HepG2 (cell line): ENCODE measurements around the gene JAM2. TPM values are rescaled to one million over a fixed set of nuclear protein-coding genes. Genes with fewer than 3 reads are reported as not detected.

Experiments used
- CERS6 ChIP-seq: sonication (generic); formaldehyde crosslinking; IDR thresholded peaks from 2 replicates; pipeline ENCODE4 v1.5.0; 2020; ENCODE audit warnings: missing genetic modification reagents
- CSRNP2 ChIP-seq: sonication (generic); formaldehyde crosslinking; conservative IDR thresholded peaks from 2 replicates; pipeline ENCODE4 v1.8.0; 2022; ENCODE audit warnings: low read depth, missing genetic modification reagents
- GATAD2A ChIP-seq: IDR thresholded peaks from 2 replicates; pipeline ENCODE4 v1.6.1; 2016
- HIC2 ChIP-seq: sonication (generic); formaldehyde crosslinking; IDR thresholded peaks from 2 replicates; pipeline ENCODE4 v1.9.0; 2022; ENCODE audit warnings: low read depth, missing genetic modification reagents
- ISL2 ChIP-seq: sonication (generic); formaldehyde crosslinking; IDR thresholded peaks from 2 replicates; pipeline ENCODE4 v1.5.0; 2020; ENCODE audit warnings: missing genetic modification reagents
- KLF13 ChIP-seq: sonication (generic); formaldehyde crosslinking; IDR thresholded peaks from 2 replicates; pipeline ENCODE4 v1.4.0; 2020; ENCODE audit warnings: mild to moderate bottlenecking, missing genetic modification reagents
- LRRFIP1 ChIP-seq: sonication (generic); formaldehyde crosslinking; conservative IDR thresholded peaks from 2 replicates; pipeline ENCODE4 v1.4.0; 2020; ENCODE audit warnings: missing genetic modification reagents
- PATZ1 ChIP-seq: sonication (generic); formaldehyde crosslinking; IDR thresholded peaks from 2 replicates; pipeline ENCODE4 v1.4.0; 2020; ENCODE audit warnings: missing genetic modification reagents
- REXO4 ChIP-seq: sonication (generic); formaldehyde crosslinking; IDR thresholded peaks from 2 replicates; pipeline ENCODE4 v1.8.0; 2022; ENCODE audit warnings: missing genetic modification reagents, mild to moderate bottlenecking, borderline replicate concordance
- THRA ChIP-seq: sonication (generic); formaldehyde crosslinking; IDR thresholded peaks from 2 replicates; pipeline ENCODE4 v1.4.0; 2020; ENCODE audit warnings: missing genetic modification reagents, borderline replicate concordance
- TMF1 ChIP-seq: sonication (generic); formaldehyde crosslinking; IDR thresholded peaks from 2 replicates; pipeline ENCODE4 v1.8.1; 2022; ENCODE audit warnings: low read depth, missing genetic modification reagents
- ZKSCAN5 ChIP-seq: sonication (generic); formaldehyde crosslinking; IDR thresholded peaks from 2 replicates; pipeline ENCODE4 v1.5.1; 2020; ENCODE audit warnings: mild to moderate bottlenecking, missing genetic modification reagents
- ZNF512 ChIP-seq: sonication (generic); formaldehyde crosslinking; IDR thresholded peaks from 2 replicates; pipeline ENCODE4 v1.4.0; 2020; ENCODE audit warnings: mild to moderate bottlenecking, missing genetic modification reagents
- ZNF660 ChIP-seq: sonication (generic); formaldehyde crosslinking; IDR thresholded peaks from 2 replicates; pipeline ENCODE4 v1.5.1; 2020; ENCODE audit warnings: mild to moderate bottlenecking, low read depth, missing genetic modification reagents, borderline replicate concordance
- polyA plus RNA-seq, 8 experiments: library from polyadenylated mRNA; depleted of rRNA in 3 of 8; stranded (reverse) in 7 of 8; unstranded in 1 of 8; fragments of >200 nt; fragmentation: Illumina TruSeq in 4 of 8; extraction: Trizol in 4 of 8; gene quantifications; 2 replicates each; pipeline versions ENCODE4 v1.2.1 to v1.2.3, GENCODE V29; 2011 to 2016; ENCODE audit warnings: low read depth in 4 of 8, missing spikeins in 1 of 8, mixed read lengths in 1 of 8; ENCODE audit not compliant: insufficient read depth in 1 of 8
- total RNA-seq, 5 experiments: library from RNA; depleted of rRNA; stranded (reverse); fragments of >200 nt; fragmentation: Illumina TruSeq; extraction: Trizol; gene quantifications; 2 replicates each; pipeline ENCODE4 v1.2.3, GENCODE V29; 2016; ENCODE audit warnings: low read depth in 1 of 5

JAM2 gene
- total and polyA plus RNA-seq, 2 of the 13 experiments (the other 11 are each of a cell fraction or from before 2014, with no cell fraction given): 0.07 TPM; not detected in 1

GRCh38 chr21:25607151-25608043, 31.7 kb upstream of the JAM2 start, which contains the start of gene MRPL39 (continued):
- TF ChIP-seq ZNF512 (no peak), CERS6 (CRISPR knock-in tag) (no peak), ISL2 (CRISPR knock-in tag) (peak; percentile 76), CSRNP2 (CRISPR knock-in tag) (no peak), THRA (CRISPR knock-in tag) (peak; percentile 75), ZKSCAN5 (CRISPR knock-in tag) (0 out of 2 replicates have a peak, but pooled peaks have one; percentile 22), KLF13 (CRISPR knock-in tag) (peak; percentile 78; the same call in 1 of the 2 replicates), PATZ1 (CRISPR knock-in tag) (peak; percentile 69), REXO4 (CRISPR knock-in tag) (0 out of 2 replicates have a peak, but pooled peaks have one; percentile 28), ZNF660 (CRISPR knock-in tag) (no peak), HIC2 (CRISPR knock-in tag) (0 out of 2 replicates have a peak, but pooled peaks have one; percentile 28), TMF1 (CRISPR knock-in tag) (peak; percentile 35; the same call in 1 of the 2 replicates), GATAD2A (CRISPR knock-in tag) (peak; percentile 64), LRRFIP1 (CRISPR knock-in tag) (no peak)
